ENCODE results near the gene HCK.

Gene HCK

GRCh38 chr20:32109392-32110172 lies 57.5 kb downstream of the HCK start, which contains the start of gene TM9SF4 (continued):
- TF ChIP-seq ZNF518A (tag by site-specific recombination; conservative IDR thresholded peaks at IDR 0.05; ENCODE audit: low read depth), result peak; percentile 93
- no peak for TF ChIP-seq ZNF266 (tag by site-specific recombination; IDR thresholded peaks at IDR 0.05; ENCODE audit: low read depth)
- TF ChIP-seq ZBTB49 (tag by site-specific recombination; IDR thresholded peaks at IDR 0.05; ENCODE audit: low read depth), result no peak
- no peak for TF ChIP-seq ZNF521 (tag by site-specific recombination; IDR thresholded peaks at IDR 0.05)
- TF ChIP-seq ZNF114 (tag by site-specific recombination; IDR thresholded peaks at IDR 0.05), result no peak
- no peak for TF ChIP-seq ZNF707 (tag by site-specific recombination; IDR thresholded peaks at IDR 0.05)
- TF ChIP-seq ZNF677 (tag by site-specific recombination; IDR thresholded peaks at IDR 0.05), result no peak
- TF ChIP-seq ZNF146 (tag by site-specific recombination; IDR thresholded peaks at IDR 0.05), result no peak; the same call in 1 of the 2 replicates
- TF ChIP-seq ZNF561 (tag by site-specific recombination; IDR thresholded peaks at IDR 0.05; ENCODE audit: borderline replicate concordance), result peak; percentile 94
- TF ChIP-seq ZNF488 (tag by site-specific recombination; IDR thresholded peaks at IDR 0.05), result no peak
- 0 out of 2 replicates have a peak, but pooled peaks have one; percentile 18 for TF ChIP-seq ZNF398 (tag by site-specific recombination; IDR thresholded peaks at IDR 0.05)
- TF ChIP-seq ZNF513 (tag by site-specific recombination; IDR thresholded peaks at IDR 0.05), result peak; percentile 76
- TF ChIP-seq ZIC2 (tag by site-specific recombination; IDR thresholded peaks at IDR 0.05), result peak; percentile 8; the same call in 1 of the 2 replicates
- TF ChIP-seq ZNF555 (tag by site-specific recombination; conservative IDR thresholded peaks at IDR 0.05), result no peak
- TF ChIP-seq ZSCAN5A (tag by site-specific recombination; IDR thresholded peaks at IDR 0.05), result peak; percentile 70; the same call in 1 of the 2 replicates
- TF ChIP-seq ZNF214 (tag by site-specific recombination; IDR thresholded peaks at IDR 0.05; ENCODE audit: borderline replicate concordance), result no peak
- no peak for TF ChIP-seq ZNF433 (tag by site-specific recombination; IDR thresholded peaks at IDR 0.05; ENCODE audit: low read depth)
- TF ChIP-seq ZNF169 (tag by site-specific recombination; IDR thresholded peaks at IDR 0.05), result no peak
- no peak for TF ChIP-seq ZNF529 (tag by site-specific recombination; IDR thresholded peaks at IDR 0.05; ENCODE audit: insufficient replicate concordance)
- no peak for TF ChIP-seq ZBTB1 (tag by site-specific recombination; IDR thresholded peaks at IDR 0.05)
- TF ChIP-seq ZNF10 (tag by site-specific recombination; IDR thresholded peaks at IDR 0.05), result peak; percentile 94

Data from HEK293 (cell line).